Measurements from ENCODE around the gene SHC2.
A peak's percentile ranks its signal among the peaks of the same experiment; 100 is the strongest.

SHC2 gene

DNA sequence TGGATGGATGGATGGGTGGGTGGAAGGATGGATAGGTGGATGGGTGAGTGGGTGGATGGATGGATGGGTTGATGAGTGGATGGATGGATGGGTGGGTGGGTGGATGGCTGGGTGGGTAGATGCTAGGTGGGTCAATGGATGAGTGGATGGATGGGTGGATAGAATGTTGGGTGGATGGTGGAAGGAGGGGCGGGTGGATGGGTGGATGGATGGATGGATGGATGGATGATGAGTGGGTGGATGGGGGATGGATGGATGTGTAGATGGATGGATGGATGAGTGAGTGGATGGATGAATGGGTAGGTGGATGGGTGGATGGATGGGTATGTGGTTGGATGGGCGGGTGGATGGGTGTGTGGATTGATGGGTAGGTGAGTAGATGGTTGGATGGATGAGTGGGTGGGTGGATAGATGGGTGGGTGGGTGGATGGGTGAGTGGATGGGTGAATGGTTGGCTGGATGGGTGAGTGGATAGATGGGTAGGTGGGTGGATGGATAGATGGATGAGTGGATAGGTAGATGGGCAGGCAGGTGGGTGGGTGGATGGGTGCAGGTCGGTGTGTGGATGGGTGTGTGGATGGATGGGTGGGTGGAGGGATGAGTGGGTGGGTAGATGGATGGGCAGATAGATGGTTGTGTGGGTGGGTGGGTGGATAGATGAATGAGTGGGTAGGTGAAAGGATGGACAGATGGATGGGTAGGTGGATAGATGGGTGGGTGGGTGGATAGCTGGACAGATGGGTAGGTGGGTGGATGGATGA lies 4.4 kb upstream of the SHC2 start:
- peaks cover 3% of the 10 kb centered on the region for H3K4me1 Mint-ChIP-seq (ENCODE audit: low read depth)
- H3K9me3 Mint-ChIP-seq, result no peaks in the 10 kb centered on the region
- H3K4me3 Mint-ChIP-seq, result no peak overlapping the region
- peaks cover 9% of the 10 kb centered on the region for H3K27me3 Mint-ChIP-seq
- no peak overlapping the region for H3K27ac Mint-ChIP-seq
- no peaks in the 10 kb centered on the region for H3K36me3 Mint-ChIP-seq (ENCODE audit: low read depth)

DNA sequence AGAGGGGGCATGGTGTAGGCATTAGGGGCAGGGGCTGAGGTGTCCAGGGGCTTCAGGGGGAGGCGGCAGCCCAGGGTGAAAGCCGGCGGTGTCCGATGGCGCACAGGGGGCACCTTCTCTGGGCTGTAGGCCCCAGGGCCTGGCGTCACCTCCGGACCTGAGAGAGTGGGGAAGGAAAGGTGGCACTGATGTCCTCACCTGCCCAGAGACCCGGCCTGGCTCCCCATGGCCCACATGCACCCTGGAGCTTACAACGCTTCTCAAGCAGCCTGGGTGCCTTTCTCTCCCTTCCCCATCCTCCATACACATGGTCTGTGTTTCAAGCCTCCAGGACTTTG lies 3.3 kb upstream of the SHC2 start:
- Mint-ChIP-seq H3K4me1 (ENCODE audit: low read depth) (peaks cover 7% of the 10 kb centered on the region), H3K36me3 (ENCODE audit: low read depth) (no peaks in the 10 kb centered on the region), H3K27ac (no peak overlapping the region), H3K4me3 (no peak overlapping the region), H3K27me3 (peaks cover 14% of the 10 kb centered on the region), H3K9me3 (no peaks in the 10 kb centered on the region)

DNA sequence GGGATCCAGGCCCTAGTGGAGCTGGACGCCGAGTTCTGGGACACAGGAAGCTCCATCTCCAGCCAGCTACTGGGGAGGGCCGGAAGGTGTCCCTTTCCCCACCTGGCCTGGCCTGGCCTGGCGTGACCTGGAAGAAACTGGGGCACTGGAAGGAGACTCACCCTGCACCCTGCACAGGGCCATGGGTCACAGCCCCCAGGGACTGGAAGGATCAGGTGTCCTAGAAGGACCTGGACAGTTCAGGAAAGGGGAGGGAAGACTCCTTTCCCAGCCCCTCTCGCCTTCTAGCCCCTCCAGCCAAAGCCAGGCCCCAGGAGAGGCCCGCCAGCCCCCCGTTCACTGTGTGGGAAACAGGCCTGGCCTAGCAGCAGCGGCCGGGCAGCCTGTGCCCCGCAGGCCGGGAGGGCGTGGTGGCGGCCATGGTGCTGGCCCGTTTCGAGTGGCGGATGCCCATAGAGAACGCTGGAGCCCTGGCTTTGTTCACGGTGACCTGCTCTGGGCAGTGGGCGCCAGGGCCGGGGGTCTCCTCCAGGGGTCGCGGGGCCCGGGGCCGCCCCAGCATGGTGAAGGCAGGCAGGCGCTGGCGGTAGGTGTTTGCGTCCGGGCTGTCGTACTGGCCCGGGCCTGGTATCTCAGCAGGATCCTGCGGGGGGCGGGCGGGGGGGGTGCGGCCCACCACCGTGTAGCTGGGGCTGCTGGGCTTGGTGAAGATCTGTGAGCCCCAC lies 2.8 kb upstream of the SHC2 start:
- H3K9me3 Mint-ChIP-seq, result no peaks in the 10 kb centered on the region
- no peak overlapping the region for H3K27ac Mint-ChIP-seq
- no peak overlapping the region for H3K4me3 Mint-ChIP-seq
- H3K36me3 Mint-ChIP-seq (ENCODE audit: low read depth), result no peaks in the 10 kb centered on the region
- peaks cover 14% of the 10 kb centered on the region for H3K27me3 Mint-ChIP-seq
- H3K4me1 Mint-ChIP-seq (ENCODE audit: low read depth), result peaks cover 7% of the 10 kb centered on the region

DNA sequence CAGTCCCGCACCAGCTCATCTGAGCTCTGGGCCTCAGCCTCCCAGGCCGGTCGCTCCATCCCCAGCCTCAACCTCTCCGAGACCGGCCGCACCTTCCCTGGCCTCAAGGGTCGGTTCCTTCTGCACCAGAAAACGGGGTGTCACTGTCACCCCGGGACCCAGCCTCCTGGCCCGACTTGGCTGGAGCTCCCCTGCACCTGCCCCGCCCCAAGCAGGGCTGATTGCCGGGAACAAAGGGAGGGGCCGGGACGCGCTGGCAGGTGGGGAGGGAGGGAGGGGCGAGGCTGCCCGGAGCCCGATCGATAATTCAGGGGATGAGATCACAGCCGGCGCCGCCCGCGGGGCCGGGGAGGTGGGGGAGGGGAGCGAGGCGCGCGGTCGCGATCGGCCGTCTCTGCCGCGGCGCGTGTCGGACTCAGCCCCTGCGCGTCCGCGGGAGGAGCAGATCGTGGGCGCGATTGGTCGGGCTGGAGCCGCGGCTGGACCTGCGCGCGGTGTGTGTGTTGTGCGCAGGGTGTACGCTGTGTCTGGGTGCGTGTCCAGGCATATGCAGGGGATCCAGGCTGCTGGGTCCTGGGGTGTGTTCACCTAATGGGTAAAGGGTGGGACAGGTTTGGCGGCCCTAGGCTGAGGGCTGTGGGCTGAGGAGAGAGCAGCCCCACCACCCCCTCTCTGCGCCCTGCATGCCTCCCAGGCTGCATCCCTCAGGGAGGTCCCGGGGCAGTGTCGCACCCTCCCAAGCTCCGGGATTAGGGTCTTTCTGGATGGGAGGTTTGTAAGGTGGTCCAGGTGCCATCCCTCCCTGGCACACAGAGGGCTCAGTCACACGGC lies 1.1 kb upstream of the SHC2 start:
- Mint-ChIP-seq H3K27ac (no peak overlapping the region), H3K27me3 (peaks cover 14% of the 10 kb centered on the region)

DNA sequence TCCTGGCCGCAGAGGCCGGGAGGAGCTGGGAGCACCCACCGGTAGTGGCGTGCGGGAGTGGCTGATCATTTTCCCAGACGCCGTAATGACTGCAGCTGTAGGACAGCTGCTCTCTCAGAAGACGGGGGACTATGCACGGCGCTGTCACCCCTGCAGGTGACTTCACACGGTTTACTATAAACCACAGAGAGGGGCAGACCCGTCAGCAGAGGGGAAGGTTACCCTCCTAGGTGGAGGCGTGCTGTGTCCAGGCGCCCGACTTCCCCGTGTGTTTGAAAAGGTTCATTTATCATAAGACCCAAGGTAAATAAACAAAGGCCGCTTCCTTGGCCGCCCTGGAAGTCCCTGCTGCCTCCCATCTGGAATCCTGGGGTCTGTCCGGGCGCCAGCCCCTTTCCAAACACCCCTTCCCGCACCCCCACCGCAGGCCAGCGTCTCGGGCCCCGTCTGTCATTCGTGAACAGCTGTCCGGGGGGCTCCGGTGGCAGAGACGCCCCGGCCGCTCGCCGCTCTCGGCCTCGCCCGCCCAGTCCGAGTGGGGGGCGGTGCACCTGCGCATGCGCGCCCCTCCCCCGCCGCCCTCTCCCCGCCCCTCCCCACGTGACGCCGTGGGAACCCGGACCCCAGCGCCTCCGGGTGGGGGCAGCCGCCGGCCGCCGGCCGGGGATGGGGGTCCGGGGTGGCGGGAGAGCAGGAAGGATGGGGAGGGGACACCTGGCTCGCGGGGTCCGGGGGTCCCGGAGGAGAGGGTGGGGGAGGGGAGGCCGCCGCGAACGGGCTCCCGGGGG lies 915 bp downstream of the SHC2 start:
- H3K27me3 Mint-ChIP-seq, result peaks cover 14% of the 10 kb centered on the region
- no peaks in the 10 kb centered on the region for H3K36me3 Mint-ChIP-seq (ENCODE audit: low read depth)
- H3K4me3 Mint-ChIP-seq, result peak overlapping the region; percentile 63
- peaks cover 7% of the 10 kb centered on the region for H3K4me1 Mint-ChIP-seq (ENCODE audit: low read depth)
- H3K27ac Mint-ChIP-seq, result no peak overlapping the region
- H3K9me3 Mint-ChIP-seq, result no peaks in the 10 kb centered on the region

More for the DNA sequence above, 1.1 kb upstream of the SHC2 start:
- Mint-ChIP-seq H3K9me3 (no peaks in the 10 kb centered on the region), H3K36me3 (ENCODE audit: low read depth) (no peaks in the 10 kb centered on the region), H3K4me1 (ENCODE audit: low read depth) (peaks cover 7% of the 10 kb centered on the region), H3K4me3 (peak overlapping the region; percentile 59)

DNA sequence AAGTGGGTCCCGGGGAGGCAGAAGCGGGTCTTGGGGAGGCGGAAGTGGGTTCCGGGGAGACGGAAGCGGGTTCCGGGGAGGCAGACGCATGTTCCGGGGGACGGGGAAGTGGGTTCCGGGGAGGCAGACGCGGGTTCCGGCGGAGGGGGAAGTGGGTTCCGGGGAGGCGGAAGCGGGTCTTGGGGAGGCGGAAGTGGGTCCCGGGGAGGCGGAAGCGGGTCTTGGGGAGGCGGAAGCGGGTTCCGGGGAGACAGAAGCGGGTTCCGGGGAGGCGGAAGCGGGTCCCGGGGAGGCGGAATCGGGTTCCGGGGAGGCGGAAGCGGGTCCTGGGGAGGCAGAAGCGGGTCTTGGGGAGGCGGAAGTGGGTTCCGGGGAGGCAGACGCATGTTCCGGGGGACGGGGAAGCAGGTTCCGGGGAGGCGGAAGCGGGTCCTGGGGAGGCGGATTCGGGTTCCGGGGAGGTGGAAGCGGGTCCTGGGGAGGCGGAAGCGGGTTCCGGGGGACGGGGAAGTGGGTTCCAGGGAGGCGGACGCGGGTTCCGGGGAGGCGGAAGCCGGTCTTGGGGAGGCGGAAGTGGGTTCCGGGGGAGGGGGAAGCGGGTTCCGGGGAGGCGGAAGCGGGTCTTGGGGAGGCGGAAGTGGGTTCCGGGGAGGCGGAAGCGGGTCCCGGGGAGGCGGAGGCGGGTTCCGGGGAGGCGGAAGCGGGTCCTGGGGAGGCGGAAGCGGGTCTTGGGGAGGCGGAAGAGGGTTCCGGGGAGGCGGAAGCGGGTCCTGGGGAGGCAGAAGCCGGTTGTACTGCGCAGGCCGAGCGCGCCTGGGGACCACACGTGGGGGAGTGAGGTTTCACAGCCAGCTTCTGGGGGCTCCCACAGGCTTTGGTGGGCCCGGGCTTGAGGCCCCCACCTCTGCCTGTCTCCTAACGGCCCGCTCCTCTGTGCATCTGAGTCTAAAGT lies 2.5 kb downstream of the SHC2 start:
- H3K27me3 Mint-ChIP-seq, result peaks cover 14% of the 10 kb centered on the region
- no peaks in the 10 kb centered on the region for H3K9me3 Mint-ChIP-seq
- H3K4me1 Mint-ChIP-seq (ENCODE audit: low read depth), result peaks cover 7% of the 10 kb centered on the region
- H3K27ac Mint-ChIP-seq, result no peak overlapping the region
- H3K36me3 Mint-ChIP-seq (ENCODE audit: low read depth), result no peaks in the 10 kb centered on the region
- H3K4me3 Mint-ChIP-seq, result no peak overlapping the region

DNA sequence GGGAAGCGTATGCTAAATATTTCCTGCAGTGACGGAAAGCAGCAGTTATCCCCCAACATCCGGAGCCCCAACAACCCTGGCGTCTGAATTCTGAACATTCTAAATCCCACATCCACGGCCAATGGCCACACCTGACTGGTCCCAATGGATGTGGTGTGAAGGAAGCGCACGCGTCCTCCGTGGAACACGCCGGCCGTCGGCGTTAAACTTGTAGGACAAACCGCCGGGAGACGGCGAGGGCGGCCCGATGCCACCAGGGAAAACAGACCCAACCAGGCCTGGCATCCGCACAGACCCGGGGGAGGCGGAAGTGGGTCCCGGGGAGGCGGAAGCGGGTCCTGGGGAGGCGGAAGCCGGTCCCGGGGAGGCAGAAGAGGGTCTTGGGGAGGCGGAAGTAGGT lies 3.2 kb downstream of the SHC2 start:
- H3K27me3 Mint-ChIP-seq, result peaks cover 12% of the 10 kb centered on the region
- no peak overlapping the region for H3K27ac Mint-ChIP-seq
- H3K4me3 Mint-ChIP-seq, result no peak overlapping the region
- no peaks in the 10 kb centered on the region for H3K36me3 Mint-ChIP-seq (ENCODE audit: low read depth)
- no peaks in the 10 kb centered on the region for H3K9me3 Mint-ChIP-seq
- H3K4me1 Mint-ChIP-seq (ENCODE audit: low read depth), result peaks cover 7% of the 10 kb centered on the region

- no peak overlapping the region for H3K4me3 Mint-ChIP-seq
- H3K27ac Mint-ChIP-seq, result no peak overlapping the region
- no peaks in the 10 kb centered on the region for H3K36me3 Mint-ChIP-seq (ENCODE audit: low read depth)
- peaks cover 5% of the 10 kb centered on the region for H3K27me3 Mint-ChIP-seq
- H3K9me3 Mint-ChIP-seq, result no peaks in the 10 kb centered on the region
- H3K4me1 Mint-ChIP-seq (ENCODE audit: low read depth), result peaks cover 6% of the 10 kb centered on the region
Measured at GRCh38 chr19:456547-457110, 4.2 kb downstream of the SHC2 start.

- Mint-ChIP-seq H3K36me3 (ENCODE audit: low read depth) (no peaks in the 10 kb centered on the region), H3K4me3 (no peak overlapping the region), H3K4me1 (ENCODE audit: low read depth) (peaks cover 4% of the 10 kb centered on the region), H3K9me3 (no peaks in the 10 kb centered on the region), H3K27me3 (peaks cover 5% of the 10 kb centered on the region), H3K27ac (no peak overlapping the region)
Measured at GRCh38 chr19:455851-456546, 4.8 kb downstream of the SHC2 start.

GRCh38 chr19:455031-455705 lies 5.7 kb downstream of the SHC2 start:
- H3K27ac Mint-ChIP-seq, result no peak overlapping the region

DNA sequence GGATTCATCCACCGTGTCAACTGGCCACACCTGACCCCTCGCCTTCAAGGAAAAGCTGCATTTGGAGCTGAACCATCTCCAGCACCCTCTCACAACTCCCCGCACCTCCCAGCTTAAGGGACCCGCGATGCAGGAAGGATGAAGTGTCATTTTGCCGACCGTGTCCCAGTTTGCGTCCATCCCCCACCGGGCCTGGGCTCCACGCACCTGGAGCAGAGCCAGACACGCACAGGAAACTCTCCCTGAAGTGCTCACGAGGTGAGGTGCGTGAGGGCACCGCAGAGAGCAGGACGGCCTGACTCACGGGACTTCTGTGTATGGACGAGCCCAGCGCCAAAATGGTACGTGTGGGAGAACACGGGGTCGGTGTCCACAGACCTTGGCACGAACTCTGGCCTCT lies 7.2 kb downstream of the SHC2 start:
- no peaks in the 10 kb centered on the region for H3K4me1 Mint-ChIP-seq (ENCODE audit: low read depth)
- H3K4me3 Mint-ChIP-seq, result no peak overlapping the region
- no peaks in the 10 kb centered on the region for H3K9me3 Mint-ChIP-seq
- H3K27ac Mint-ChIP-seq, result no peak overlapping the region
- no peaks in the 10 kb centered on the region for H3K27me3 Mint-ChIP-seq
- H3K36me3 Mint-ChIP-seq (ENCODE audit: low read depth), result no peaks in the 10 kb centered on the region

More at GRCh38 chr19:455031-455705, 5.7 kb downstream of the SHC2 start:
- Mint-ChIP-seq H3K9me3 (no peaks in the 10 kb centered on the region), H3K27me3 (peaks cover 5% of the 10 kb centered on the region), H3K4me3 (no peak overlapping the region), H3K4me1 (ENCODE audit: low read depth) (peaks cover 4% of the 10 kb centered on the region), H3K36me3 (ENCODE audit: low read depth) (no peaks in the 10 kb centered on the region)

DNA sequence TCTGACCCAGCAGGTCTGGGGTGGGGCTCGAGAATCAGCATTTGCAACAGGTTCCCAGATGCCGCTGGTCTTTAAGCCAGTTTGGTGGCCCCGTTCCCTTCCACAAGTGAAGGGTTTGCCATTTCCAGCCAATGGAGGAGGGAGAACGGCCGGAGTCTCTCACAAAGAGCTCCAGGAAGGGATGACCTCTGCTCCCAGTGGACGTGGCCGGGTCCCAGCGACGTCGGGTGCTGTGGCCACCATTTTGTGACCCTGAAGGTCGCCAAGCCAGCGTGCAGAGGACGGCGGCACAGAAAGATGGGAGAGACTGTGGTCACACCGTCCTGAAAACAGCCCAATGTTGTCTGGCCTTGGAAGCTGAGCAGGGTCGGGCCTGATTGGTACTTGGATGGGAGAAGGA lies 8.0 kb downstream of the SHC2 start:
- no peak overlapping the region for H3K27ac Mint-ChIP-seq
- H3K4me3 Mint-ChIP-seq, result no peak overlapping the region
- no peaks in the 10 kb centered on the region for H3K36me3 Mint-ChIP-seq (ENCODE audit: low read depth)
- H3K4me1 Mint-ChIP-seq (ENCODE audit: low read depth), result no peaks in the 10 kb centered on the region
- H3K9me3 Mint-ChIP-seq, result no peaks in the 10 kb centered on the region
- H3K27me3 Mint-ChIP-seq, result no peaks in the 10 kb centered on the region

Data from stimulated activated naive CD8-positive, alpha-beta T cell treated with anti-CD3 and anti-CD28 coated beads, Interleukin-15, Interleukin-2, amounts not matched to agents 100 ng/mL and 50 ng/mL, for 24 hours (primary cell).